HG03520 (cell line): ENCODE measurements around the gene TMEM129.

ENCODE experiments used
- ATAC-seq: cut with Tn5 transposase; IDR thresholded peaks from one replicate; pipeline ENCODE4 v1.9.1; 2021; ENCODE audit warnings: mild to moderate bottlenecking, moderate library complexity; ENCODE audit not compliant: unreplicated experiment

TMEM129 gene, protein sequence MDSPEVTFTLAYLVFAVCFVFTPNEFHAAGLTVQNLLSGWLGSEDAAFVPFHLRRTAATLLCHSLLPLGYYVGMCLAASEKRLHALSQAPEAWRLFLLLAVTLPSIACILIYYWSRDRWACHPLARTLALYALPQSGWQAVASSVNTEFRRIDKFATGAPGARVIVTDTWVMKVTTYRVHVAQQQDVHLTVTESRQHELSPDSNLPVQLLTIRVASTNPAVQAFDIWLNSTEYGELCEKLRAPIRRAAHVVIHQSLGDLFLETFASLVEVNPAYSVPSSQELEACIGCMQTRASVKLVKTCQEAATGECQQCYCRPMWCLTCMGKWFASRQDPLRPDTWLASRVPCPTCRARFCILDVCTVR

DNA sequence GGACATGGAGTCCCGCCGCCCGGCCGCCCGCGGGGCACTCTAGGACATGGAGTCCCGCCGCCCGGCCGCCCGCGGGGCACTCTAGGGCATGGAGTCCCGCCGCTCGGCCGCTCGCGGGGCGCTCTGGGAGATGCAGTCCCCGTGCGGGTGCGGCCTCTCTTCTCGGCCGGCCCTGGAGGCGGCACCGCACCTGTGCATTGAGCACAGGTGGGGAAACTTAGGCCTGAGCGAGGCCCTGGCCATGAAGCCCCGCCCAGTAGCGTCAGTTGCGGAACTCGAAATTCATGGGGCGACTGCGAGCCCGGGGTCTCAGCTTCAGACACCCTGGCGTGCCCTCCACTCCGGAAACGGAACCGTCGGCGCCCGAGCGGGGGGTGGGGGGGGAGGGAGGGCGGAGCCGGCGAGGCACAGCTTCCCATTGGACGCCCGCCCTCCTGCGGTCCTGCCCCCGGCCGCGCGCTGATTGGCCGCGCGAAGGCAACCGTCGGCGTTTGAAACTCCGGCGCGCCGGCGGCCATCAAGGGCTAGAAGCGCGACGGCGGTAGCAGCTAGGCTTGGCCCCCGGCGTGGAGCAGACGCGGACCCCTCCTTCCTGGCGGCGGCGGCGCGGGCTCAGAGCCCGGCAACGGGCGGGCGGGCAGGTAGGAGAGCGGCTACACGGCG, at the start of gene TMEM129, which contains the start of gene TACC3:
TSS of gene TMEM129 (minus strand) at position 321 of the 663 bp plus-strand sequence. CDS start 486 bp downstream, outside the sequence.
TSS of gene TACC3 (plus strand) at position 519 of the 663 bp plus-strand sequence. CDS start 1,901 bp downstream, outside the sequence.
- peak; percentile 72 for ATAC-seq

DNA sequence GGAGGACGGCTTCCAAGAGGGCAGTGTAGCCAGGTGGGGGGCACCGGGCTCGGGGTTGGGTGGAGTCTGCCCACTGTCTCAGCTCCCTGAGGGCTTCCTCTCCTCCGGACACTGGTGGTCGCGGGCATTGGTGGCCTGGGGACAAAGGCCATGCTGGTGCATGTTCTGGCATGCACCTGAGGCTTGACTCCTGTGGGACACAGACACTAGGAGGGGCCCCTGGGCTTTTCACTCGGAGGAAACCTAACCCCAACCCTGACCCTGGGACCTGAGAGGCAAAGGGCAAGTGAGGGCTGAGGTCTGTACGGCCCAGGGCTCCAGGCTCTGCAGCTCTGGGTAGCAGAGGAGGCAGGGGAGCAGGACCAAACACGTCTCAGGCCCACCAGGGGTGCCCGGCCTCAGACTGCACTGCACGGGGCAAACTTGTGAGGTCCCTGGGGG, 49.7 kb upstream of the TMEM129 start:
- no peak for ATAC-seq

DNA sequence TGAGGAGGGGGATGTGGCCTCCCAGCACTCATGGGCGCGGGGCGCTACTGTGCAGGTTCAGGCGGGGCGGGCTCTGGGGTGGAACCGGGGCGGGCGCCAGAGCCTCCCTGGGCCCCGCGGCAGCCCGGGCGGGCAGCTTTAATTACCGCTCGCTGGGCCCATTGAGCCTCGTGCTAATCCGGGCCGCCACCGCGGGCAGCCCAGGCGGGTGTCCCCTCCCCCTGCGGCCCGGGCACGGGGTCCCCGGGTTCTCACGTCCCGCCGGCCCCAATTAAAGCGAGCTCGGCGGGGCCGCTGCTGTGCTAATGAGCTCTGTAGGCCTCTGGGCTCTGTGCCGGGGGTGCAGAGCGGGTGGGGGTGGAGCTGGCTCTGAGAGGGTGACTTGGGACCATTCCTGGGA, 49.1 kb upstream of the TMEM129 start:
- no peak for ATAC-seq

DNA sequence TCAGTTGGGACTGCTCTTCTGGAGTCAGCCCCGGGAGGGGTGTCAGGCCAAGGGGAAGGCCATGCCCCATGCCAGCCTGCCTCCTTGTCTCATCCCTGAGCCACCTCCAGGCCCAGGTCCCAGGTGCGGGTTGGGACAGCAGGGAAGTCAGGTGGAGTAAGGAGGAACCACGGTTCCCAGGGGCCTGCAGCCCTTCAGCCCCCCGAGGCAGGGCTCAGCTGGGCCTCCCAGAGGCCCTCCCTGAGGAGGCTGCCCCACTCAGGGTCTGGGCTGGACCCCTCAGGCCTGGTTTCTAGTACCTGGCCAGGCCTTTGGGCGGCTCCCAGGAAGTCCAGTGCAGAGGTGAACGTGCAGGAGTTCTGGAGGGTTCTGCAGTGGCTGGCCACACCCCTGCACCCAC, 48.6 kb upstream of the TMEM129 start:
- no peak for ATAC-seq

DNA sequence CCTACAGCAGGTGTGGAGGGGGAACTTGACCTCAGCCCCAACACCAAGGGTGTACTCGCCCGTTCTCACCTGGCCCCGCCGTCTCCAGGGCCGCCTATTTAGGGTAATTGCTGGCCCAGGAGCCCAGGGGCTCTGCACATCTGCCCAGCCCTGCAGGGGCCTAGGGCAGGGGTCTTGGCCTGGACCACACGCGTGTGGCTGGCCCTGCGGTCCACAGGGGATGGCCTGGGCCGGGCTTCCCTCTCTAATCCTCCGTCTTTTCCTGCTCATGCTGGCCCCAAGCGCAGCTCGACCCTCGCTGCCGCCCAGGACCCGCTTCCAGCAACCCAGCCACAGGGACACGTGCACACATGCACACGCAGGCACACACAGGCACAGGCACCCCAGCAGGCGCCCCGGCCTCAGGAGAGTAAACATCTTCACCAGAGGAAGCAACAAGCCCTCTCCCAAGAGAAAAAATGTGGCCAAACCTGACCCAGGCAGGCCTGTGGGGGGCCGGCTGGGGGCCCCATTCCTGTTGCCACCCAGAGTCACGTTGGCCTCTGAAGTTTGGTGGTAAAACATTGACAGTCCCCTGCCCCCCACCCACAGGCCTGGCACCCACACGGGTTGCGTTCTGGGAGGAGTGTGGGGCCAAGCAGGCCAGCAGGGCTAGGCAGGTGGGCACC, 47.4 kb upstream of the TMEM129 start:
- ATAC-seq: no peak

DNA sequence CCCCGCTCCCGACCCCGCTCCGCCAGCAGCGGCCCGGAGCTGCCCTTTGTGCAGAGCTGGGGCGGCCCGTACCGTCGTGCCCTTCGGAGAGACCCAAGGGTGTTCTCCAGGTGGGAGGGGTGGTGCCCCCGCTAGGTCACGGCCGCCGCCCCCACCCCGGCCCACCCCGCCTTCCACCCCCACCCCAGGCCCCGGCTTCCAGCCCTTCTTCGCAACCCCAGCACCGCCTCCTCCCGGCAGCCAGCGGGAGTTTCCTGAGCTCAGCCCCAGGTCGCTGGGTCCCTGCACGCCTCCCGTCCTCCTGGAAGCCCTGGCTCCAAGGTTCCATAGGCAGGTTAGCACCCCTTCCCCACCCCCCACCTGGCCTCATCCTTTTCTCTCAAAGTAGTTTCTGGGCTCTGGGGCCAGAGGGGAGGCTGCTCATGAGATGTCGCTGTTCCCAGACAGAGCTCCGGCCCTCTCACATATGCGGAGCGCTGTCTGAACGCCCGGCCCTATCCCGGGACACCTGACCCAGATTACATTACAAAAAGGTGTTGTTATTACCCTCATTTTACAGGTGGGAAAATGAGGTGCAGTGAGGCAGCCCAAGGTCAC, 46.7 kb upstream of the TMEM129 start:
- ATAC-seq: no peak

DNA sequence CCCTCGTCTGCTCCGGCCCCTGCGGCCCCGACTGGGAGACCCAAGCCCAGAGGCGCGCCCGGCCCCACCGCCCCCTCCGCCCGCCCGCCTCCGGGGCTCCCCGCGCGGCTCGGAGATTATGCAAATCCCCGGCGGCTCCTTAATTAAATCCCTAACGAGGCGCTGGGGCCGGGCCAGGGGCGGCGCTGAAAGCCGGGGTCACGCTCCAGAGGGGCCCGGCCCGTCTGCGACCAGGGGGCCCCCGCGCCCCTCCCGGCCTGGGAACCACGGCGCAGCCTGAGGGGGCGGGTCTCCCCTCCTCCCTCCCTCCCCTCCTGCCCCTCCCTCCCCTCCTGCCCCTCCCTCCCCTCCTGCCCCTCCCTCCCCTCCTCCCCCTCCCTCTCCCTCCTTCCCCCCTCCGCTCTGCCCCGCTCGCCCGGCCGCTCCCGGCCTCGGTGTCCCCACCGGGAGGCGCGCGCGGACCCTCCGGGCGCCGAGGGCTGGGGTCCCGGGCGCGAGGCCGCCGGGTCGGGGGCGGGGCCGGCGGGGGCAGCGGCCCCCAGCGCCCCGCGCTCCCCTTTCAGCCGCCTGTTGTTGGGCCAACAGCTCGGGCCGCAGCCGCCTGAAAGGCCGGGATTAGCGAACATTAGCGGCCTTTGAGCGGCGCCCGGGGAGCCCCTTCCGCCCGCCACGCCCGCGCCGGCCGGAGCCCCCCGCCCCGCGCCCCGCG, 46.1 kb upstream of the TMEM129 start:
- ATAC-seq: no peak

DNA sequence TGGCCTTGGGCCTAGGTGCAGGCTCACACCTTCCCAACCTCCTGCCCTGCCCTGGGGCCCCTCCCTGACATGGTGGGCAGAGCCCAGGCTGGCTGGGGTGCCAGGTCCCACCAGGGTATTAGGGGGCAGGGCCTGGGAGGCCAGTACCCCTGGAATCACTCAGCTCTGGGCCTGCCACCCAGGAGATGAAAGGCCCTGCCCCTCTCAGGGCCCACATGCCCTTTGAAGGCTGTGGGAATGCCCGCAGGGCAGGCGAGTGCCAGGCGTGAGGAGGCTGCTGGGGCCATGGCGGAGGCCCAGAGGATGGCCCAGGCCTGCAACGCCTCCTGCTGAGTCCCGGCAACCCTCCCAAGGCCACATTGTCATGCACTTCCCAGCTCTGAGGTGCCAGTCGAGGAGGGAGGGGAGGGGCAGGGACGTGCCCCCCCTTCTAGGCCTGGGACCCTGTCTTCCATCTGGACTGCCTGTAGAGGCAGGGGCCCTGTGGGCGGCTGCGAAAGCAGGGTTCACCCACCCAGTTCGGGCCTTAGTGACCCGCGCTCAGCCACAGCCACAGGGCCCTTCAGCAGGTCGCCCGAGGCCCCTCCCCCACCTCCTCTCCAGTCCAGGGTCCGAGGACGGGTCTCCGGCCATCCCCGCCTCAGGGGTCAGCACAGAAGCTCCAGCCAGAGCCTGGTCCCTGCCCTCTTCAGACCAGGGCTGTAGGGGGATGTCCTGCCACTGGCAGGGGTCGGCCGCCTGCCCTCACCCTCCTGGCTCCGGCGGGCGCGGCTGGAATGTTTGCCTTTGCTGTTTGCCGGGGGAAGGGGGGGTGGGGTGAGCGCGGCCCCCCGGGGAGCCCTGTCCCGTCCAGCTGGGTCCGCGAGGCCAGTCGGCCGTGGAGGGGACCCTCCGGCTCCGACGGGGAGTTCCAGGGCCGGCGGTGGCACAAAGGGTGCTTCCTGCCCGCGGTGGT, 45.3 kb upstream of the TMEM129 start:
- no peak for ATAC-seq

DNA sequence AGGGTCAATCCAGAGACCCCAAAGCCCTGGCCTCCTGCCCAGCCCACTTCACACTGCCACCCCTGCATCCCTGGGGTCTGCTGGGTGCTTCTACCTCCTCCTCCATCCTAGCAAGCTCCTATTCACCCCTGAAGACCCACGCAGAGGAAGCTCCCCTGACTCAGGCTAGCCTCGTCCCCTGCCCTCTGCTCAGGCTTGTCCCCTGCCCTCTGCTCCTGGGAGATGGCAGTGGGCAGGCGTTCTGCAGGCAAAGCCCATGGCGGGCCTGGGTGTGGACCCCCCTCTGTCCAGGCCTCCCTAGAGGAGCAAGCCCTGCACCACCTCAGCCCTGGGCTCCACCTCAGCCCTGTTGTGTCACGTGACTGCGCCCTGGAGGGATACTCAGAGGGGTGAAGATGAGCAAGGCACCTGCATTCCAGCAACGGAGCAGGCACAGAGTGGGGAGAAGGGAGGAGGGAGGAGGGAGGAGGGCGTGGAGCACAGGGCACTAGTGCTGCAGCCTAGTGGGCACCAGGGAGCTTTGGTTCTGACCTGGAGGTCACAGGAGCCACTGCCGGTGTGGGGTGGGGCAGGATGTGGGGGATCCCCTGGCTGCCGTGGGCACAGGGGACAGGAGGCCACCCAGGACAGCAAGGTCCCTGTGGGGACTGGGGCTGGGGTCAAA, 44.4 kb upstream of the TMEM129 start:
- no peak for ATAC-seq

DNA sequence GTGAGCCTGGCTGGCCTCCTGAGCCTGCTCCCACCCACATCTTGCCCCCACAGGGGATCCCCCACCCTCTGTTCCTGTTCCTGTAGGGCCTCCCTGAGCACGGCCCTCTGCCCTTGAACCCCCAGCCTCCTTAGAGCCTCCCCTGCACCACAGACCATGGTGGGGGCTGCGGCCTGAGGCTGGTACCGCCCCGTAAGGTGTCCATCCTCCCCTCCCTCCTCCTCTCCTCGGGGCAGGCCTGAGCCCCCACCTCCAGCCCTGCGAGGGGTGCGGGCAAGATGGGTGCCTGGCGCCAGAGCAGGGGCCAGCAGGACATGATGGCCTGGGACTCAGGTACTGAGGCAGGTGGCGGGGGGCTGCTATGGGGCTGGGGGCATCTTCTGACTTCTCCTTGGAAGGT, 43.5 kb upstream of the TMEM129 start:
- ATAC-seq: no peak

DNA sequence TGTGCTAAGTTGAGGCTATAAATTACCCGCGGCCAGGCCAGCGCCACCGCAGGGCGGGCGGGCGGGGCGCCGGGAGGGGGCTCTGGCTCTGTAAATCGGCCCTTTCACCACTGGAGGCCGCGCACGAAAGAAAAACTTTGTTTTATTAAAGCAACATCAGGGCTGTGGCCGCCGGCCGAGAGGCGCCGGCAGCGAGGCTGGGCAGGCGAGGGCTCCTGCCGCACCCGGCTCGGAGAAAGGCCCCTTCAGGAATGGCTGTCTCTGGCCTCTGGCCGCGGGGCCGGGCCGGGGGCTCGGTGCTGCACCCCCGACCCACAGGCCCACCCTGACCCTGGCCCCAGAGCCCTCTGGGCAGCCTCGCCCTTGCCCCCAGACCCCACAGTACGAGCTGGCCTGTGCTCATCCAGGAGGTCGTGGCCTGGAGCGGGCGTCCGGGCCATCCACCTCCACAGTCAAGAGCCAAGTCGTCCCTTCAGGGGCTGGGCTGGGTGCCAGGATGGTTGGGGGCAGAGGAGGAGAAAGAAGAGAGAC, 42.5 kb upstream of the TMEM129 start:
- no peak for ATAC-seq

DNA sequence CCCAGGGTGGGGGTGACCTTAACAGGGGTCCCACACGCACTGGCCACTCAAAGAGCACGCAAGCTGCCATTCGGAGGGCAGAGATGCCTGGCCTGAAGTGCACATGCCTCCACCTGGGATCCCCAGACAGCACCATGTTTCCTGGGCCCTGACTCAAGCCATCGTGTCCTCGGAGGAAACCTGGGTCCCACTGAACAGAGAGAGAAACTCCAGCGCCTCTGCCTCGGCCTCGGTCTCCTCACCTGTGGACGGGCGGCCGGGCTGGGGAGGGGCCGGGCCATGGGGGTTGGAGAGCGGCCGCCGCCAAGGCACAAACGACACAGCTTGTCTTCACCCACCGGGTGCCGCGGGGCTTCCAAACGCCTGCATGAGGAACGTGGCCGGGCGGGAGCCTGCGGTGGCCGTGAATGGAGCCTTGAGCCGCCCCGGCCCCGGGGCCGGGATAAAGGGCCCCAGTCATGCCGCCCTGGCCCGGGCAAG, 42.0 kb upstream of the TMEM129 start:
- ATAC-seq: no peak

DNA sequence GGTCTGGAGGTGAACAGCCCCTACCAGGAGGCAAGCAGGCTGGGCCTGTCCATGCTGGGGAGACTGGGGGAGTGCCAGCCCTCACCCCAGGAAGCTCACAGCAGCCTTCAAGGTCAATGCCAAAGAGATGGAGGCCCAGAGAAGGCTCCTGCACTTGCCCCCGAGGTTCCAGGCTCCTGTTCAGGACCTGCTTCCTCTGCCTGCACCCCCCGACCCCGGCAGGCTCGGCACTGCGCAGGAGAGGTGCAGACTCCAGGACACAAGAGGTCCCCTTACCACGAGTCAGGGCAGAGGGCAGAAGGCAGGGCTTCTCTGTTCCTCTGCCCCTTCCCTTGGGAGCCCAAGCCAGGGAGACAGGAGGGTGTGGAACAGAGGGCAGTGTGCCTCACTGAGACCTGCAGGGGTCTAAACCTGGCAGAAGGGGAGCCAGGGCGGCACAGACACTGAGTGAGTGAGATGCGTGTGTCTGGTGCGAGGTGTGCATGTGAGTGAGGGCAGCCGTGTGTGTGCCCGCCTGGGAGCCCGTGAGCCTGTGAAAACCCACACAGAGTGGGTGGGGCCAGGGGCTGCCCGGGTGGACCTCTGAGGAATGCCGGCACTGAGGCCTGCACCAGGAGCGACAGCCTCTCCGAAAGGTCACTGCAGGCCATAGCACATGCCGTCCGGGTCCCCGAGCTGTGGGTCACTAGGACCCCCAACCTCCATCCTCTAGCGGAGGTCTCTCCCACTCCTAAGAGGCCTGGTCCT, 41.3 kb upstream of the TMEM129 start:
- ATAC-seq: no peak

DNA sequence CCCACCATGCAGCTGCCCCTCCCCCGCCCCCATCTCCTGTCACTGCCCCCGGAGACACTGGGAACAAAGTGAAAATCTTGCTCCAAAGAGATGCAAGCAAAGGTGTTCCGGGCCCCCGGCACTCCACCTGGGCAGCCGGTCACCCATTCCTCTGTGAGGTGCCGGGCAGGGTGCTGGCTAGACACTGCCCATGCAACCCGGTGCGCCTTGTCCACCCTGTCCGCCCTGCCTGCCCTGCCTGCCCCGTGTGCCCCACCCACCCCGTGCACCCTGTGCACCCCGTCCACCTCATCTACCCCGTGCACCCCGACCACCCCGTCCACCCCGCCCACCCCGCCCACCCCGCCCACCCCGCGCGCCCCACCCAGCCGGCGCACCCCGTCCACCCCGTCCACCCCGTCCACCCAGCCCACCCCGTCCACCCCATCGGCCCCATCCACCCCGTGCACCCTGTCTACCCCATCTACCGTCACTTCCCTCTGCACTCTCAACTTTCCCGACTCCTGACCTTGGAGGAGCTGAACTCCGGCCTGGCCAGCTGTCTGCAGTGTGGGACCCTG, 40.1 kb upstream of the TMEM129 start:
- ATAC-seq: no peak

DNA sequence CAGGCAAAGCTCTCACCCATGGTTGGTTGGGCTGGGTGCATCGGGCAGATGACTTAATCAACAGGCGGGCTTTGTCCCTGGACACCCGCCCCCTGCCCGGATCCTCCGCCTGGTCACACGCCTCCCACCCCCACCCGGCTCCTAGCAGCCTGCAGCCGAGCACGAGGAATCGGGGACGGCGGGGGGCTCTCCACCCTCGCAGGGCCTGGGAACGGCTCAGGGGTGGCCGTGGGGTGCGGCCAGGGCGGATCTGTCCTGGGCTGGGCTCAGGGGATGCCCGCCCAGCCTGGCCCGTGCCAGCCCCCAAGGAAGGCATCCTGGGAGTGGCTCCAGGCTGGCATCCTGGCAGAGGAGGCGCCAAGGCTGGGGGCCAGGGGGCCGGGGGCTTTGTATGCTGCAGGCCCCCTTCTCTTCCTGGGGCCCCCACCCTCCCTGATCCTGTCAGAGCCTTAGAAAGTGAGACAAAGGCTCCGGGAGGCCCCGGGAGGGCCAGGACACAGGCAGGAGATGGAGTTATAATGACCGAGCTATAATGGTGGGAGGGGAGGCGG, 39.5 kb upstream of the TMEM129 start:
- no peak for ATAC-seq

DNA sequence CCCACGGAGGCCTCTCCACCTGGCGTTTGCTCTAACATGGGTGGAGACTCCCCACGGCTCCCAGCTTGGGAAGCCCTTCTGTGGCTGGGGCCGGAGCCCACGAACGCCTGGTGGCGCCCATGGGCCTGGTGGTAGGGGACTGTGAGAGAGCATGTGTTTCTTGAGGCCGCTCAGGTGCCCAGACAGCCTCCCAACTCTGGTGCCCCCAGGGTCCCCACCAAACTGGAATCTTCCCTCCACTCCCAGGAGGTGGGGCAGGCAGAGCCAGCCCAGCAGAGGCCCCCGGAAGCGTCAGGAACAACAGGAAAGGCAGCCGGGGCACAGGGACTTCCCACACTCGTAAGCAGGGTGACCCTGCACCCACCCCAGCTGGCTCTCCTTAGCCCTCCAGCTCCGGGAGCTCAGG, 38.7 kb upstream of the TMEM129 start:
- no peak for ATAC-seq

DNA sequence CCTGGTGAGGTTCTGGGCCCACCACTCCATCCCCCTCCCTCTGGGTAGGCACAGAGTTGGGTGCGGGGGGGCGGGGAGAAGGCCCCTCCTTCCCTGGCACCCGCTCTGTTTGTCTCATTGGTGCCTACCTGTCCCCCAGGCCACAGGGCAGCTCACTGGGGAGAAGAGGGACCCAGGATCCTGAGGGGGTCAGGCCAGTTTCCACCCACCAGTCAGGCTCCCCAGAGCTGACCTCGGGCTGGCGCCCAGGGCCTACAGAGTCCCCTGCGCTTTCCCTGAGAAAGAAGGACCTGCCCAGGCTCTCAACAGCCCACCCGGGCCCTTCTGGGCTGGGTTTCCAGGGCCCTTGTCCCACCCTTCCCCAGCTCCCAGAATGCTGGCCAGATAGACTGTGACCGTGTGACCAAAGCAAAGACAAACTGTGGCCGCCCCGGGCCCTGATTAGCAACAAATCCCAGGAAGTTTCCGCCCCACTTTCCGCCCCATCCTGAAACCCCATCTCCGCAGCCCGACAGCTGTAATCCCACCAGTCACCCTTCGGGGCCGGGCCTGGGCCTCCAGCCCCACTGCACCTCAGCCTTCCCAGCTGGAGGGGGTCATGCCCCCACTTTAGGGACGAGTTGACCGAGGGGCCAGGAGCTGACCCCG, 38.2 kb upstream of the TMEM129 start:
- no peak for ATAC-seq
